NCI-H2107 (cell line): ENCODE measurements around the gene SH3GLB1.

Source experiments
- DNase-seq: peaks from one replicate; lab custom pipeline; 2025; lab: John Stamatoyannopoulos, UW

SH3GLB1 gene

DNA sequence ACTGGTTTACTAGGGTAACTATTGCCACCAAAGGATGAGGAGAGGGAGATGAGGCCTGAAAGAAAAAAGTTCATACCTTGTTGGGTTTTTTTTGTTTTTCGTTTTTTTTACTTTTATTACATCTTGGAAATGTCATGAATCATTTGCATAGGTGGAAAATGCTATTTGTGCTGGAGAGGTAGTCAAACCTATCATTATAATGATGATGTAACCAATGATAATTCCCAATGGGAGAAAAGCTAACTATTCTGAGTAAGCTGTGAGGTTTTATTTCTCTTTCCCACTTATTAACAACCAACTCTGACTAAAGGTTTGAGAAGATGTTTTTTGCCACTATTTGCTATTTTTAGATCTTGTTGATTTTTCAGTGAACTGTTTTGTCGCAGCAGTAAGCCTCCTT lies 29.0 kb downstream of the SH3GLB1 start:
- no peak for DNase-seq

DNA sequence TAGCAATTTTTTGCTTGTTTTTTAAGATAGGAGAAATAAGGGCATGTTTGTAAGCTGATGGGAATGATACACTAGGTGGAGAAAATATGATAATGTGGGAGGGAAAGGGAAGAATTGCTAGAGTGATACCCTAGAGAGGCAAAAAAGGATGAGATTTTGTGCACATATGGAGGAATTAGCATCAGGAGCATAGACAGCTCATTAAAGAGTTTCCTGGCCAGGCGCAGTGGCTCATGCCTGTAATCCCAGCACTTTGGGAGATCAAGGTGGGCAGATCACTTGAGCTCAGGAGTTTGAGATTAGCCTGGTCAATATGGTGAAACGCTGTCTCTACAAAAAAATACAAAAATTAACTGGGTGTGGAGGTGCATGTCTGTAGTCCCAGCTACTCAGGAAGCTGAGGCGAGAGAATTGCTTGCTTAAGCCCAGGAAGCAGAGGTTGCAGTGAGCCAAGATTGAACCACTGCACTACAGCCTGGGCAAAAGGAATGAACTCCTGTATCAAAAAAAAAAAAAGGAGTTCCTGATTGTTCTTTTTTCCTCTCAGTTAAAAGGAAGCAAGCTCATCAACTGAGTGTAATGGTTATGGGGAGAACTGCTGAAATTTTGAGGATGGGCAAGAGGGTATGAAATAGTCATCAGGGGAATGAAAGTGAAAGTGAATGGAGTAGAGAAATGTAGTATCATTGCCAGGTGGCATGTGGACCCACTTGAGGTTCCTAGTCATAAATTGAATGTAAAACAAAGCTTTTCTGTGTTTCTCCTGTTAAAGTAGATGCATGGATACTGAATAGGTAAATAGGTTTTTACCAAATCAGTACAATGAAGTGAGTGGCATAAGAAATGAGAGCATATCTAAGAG lies 35.5 kb downstream of the SH3GLB1 start:
- DNase-seq = no peak

DNA sequence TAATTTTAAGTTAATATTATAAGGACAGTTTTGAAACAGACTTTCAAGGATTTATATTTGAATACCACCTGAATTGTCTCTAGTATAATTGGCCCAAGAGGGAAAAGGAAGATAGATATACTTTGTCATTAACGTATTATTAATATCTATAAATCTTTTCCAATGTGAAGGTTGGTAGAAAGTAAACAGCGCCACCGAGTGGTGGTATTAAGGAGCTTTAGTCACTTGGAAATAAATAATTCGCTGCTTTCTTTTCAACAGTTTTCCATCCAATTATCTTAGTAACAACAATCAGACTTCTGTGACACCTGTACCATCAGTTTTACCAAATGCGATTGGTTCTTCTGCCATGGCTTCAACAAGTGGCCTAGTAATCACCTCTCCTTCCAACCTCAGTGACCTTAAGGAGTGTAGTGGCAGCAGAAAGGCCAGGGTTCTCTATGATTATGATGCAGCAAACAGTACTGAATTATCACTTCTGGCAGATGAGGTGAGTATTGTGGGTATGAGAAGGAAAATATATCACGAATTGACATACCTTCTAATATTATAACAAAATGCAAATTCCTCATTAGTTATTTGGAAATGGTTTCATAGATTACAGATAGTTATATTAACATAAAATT lies 37.7 kb downstream of the SH3GLB1 start:
- DNase-seq = no peak

DNA sequence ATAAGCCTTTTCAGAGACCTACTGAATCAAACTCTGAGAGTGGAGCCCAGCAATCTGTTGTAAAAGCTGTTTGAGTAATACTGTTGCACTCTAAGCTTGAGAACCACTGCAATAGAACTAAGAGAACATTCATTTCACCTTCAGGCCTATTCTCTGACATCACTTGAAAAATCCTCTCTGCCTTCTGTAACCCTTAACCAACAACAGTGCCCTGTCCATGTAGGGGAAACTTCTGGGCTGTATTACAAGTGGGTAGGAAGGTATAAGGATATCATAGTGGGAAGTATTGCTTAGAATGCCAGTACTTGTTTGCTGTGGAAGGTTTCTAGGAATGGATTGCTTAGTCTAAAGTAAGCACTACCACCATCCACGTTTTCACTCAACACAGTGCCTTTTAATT lies 42.9 kb downstream of the SH3GLB1 start:
- DNase-seq = no peak

DNA sequence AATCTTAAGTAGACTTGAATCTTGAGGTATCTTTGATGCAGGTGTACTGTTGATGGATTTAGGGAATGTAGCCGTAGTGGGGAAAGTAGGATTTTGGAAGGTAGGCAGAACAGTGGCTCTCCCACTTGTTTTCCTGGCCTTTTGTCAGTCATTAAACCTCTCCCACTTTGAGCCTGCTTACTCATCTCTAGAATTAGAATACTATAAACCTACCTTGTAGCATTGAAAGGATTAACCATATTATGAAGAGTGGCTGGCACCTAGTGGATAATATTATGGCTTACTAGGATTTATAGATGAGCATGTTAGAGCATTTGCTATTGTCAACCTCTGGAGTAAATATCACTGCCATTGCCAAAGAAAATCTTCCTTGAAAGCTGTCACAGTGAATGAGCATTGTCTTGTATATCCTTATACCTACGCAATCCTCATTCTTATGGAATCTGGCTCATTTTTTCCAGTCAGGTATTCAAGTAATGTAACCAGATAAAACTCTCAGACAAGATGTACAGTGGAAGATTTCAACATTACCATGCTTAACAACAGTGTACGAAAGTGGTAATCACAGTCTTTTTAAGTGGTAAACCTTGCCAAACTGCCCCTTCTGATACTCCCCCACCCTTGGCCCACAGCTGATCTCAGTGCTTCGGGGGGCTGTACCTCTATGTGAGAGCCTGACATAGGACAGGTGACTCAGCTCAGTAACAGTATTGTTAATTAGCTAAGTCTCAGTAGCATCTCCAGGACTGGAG lies 44.4 kb downstream of the SH3GLB1 start:
- DNase-seq = no peak

DNA sequence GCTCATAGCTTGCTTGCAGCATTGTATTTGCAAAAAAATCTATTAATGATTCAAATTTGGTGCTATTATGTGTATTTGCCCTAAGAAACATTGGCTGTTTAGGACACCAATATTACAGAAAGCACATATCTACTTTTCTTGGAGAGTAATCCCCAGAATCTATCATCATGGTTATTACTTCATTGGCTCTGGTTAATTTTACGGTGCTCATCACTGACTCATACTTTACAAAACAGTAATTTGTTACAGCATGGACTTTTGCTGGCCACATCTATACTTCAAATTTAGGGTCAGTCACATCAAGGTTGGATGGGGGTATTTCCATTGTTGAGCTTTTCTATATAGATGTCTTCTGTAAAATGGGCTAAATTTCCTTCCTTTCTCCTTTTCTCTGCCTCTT lies 45.7 kb downstream of the SH3GLB1 start:
- no peak for DNase-seq

DNA sequence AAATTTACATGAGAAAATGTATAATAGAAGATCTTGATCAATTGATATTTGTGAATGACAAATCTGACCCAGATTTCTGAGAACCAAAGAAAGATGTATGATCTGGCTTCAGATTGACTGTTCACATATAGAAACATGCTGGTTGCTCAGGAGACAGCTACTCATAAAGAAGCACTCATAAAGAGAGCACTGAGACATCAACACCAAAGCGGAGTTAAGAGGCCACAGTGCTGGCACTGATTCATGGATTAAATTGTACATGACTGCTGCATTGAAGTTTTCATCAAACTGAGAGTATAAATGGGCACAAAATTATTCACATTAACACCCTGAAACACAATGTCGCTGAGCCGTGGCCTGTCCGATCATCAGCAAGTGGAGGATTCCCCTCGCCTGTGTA lies 46.2 kb downstream of the SH3GLB1 start:
- DNase-seq = no peak

DNA sequence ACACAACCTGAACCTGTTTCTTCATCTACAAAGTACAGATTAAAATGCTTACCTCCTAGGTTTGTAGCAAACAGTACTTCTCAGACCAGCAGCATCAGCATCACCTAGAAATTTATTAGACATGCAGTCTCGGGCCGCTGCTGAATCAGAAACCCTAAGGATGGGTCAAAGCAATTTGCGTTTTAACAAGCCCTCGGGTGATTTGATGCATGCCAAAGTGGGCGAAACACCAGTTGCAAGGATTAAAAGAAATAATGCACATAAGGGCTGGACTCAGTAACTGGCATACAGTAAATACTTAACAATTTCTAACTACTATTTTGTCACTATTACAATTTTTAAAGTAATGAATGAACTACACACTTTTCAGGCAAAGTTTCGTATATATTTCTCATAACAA lies 47.5 kb downstream of the SH3GLB1 start:
- no peak for DNase-seq

DNA sequence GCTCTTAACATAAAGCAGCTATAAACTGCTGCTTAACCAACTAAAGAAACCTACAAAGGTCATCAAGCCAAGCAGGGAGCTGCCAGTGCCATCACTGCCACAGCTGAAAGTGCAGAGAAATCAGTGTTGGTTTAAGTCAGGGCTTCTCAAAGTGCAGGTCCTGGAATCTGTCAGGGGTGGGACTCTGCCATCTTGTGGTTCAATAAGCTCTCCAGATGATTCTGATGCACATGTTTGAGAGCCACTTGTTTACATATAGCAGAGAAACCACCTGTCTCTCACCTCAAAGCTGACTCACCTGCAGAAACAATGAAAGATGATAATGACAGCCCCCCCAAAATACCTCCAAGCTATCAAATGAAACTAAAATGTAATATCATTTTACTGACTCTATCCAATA lies 49.3 kb downstream of the SH3GLB1 start:
- DNase-seq = no peak

DNA sequence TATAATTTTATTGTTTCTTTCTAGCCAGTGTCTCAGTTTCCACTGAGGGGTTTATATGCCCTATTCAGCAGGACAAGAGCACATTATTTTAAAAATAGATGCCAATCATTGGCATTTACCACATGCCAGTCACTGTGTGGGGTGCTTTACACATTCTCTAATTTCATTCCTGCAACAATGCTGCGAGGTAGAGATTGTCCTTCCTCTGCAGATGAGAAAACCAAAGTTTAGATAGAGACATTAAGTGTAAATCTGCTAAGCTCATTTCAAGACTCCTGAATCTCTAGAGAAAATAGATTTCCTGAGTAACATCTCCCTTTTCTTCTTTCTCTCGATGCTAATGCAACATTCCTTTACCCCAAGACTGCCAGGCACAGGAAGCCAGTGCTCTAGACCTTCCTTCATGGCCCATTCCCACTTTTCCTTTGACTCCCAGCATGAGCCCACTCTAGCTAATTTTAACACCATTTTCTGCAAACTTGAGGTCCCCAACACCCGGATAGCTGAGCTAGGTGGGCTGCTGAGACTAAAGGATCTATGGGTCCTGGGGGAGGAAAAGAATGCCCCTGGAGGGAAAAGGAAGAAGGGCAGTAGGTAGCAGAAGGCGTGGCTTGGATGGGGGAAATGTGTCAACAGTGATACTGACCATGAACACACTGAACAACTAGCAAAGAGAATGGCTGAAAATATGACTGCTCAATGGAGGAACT lies 50.0 kb downstream of the SH3GLB1 start:
- DNase-seq = no peak

DNA sequence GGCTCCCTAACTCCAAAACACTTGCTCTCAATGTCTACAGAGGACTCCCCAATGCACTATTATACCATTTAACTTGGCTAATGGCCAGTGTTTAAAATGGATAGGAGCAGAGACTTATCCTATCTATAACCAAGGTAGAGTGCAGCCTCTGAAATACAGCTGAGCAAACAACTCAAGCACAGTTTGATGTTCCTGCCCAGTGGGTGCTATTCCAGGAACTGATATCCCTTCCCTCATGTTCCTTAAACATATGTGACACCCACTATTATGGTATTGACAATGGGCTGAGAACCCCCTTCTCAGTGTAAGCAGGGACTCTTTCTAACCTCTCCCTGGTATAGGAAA lies 51.7 kb downstream of the SH3GLB1 start:
- DNase-seq = peak; percentile 76

DNA sequence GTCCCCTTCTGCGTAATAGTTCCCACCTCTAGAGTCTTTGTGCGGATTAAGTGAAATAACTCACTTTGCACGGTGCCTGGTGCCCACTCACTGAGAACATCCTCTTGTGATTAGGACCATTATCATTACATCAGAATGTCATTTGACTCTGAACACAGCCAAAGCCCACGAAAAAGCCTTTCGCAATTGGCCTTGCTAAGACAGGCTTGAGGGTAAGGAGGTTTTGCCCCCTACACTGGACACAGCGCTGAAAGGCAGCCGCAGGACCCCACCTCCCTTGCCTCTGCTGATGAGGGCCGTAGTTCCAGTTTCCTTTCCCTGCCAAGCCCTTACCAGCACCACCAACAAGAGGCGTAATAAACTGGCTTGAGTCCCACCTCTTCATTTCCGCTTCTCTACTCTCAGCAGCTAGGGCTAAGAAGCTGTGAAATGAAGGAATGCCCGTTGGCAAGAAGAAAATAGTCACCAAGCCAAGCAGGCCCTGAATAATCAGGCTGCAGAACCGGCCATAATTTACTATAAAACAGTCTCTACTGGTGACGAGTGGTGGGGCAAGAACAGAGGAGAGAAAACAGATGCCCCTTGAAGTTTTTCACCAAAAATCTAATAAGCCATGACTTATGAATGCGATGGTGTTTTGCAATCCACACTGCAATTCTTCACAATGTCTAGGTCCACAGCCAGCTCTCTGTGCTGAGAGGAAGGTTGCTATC lies 53.1 kb downstream of the SH3GLB1 start:
- no peak for DNase-seq

DNA sequence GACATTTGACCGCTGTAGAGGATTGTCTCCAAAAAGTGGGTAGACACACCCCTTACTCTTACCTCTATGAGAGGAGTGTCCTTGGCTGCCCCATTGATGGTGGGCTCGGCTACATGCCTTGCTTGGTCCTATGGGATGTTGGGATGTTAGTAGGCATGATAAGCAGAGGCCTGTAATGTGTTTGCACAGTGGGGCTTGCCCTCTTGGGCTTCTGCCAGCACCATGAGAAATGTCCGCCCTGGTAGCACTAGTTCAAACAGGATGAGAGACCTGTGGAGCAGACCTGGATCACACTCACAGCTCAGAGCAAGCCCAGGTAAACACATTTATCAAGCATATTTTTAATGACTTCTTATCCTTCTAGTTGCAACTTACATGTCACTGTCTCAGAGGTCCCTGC lies 54.2 kb downstream of the SH3GLB1 start:
- DNase-seq = no peak

DNA sequence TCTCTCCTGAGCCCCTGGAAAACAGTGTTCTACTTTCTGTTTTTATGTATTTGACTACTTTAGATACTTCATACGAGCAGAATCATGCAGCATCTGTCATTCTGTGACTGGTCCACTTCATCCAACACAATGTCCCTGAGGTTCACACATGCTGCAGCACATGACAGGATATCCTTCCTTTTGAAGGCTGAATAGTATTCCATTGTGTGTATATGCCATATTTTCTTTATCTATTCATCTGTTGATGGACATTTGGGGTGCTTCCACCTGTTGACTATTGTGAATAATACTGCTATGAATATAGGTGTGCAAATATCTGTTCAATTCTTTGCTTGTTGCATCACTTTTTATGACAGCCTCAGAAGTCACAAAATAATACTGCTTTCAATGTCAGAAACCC lies 55.8 kb downstream of the SH3GLB1 start:
- DNase-seq = no peak

DNA sequence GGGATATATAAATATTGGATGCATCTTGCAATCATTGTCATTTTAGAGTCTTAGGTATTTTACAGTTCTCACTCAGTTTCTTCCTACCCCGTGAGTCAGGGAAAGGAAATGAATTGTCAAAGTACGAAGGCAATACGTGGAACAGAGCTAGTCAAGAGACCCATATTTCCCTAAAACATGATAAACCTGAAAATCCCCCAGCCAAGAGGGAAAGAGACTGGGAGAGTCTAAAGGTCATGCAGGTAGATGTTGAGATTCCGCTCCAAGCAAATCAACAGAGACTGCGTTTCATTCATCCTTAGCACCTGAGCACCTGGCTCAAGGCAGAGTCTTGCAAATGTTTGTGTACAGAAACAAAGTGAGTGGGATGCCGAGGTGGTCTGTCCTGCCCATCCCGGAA lies 58.0 kb downstream of the SH3GLB1 start:
- DNase-seq = no peak

DNA sequence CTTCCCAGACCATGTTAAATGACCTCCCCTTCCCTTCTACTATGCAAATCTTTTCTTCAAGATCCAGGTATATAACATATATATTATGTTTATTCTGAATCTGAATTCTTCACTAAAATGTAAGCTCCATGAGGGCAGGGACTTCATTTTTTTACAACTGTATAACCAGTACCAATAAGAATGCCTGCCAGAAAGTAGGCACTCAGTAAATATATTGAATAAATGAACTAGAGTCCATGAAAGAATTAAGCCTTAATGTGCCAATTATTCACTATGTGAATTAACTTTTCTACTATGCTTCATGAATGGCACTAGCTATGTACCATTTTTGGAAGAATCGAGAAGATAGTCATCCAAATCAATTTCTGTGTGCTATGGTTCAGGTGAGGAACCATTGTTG lies 60.1 kb downstream of the SH3GLB1 start:
- no peak for DNase-seq

DNA sequence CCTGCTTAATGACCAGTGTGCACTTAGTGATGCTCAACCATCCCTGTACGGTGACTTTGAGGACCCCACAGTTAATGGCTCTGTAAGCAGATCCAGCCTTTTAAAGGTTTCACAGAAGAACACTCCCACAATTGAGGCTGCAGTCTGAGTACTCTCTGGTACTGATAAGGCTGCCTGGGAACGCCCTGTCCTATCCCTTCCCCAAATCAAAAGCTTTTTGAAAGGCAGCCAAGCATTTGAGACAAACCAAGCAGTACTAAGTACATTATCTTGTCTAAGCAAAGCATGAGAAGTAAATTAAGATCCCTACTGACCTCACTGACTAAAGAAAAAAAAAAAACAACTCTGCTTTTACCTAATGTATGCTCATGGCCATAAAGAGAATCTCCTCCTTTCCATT lies 60.7 kb downstream of the SH3GLB1 start:
- no peak for DNase-seq

DNA sequence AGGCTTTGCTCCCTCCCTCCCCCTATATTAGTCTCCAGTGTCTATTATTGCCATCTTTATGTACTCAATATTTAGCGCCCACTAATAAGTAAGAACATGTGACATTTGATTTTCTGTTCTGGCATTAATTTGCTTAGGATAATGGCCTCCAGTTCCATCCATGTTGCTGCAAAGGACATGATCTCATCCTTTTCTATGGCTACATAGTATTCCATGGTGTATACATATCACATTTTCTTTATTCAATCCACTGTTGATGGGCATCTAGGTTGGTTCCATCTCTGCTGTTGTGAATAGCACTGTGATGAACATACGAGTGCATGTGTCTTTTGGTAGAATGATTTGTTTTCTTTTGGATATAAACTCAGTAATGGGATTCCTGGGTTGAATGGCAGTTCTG lies 61.3 kb downstream of the SH3GLB1 start:
- DNase-seq = no peak

DNA sequence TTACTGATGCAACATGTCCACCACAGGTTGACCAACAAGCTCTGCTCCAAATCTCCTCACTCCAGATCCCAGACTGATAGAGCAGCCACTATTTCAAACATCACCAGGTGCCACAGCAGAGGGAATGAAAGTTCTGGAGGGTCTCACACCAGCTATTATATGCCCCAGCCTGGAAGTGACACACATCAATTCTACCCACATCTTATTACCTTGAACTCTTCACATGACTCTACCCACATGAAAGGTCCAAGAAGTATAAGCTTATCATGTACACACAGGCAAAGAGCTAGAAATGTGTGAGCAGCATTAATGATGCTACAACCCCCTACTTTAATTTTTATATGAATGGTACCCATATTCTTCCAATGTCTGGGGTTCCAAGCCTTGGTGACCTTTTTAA lies 64.2 kb downstream of the SH3GLB1 start:
- DNase-seq = no peak

DNA sequence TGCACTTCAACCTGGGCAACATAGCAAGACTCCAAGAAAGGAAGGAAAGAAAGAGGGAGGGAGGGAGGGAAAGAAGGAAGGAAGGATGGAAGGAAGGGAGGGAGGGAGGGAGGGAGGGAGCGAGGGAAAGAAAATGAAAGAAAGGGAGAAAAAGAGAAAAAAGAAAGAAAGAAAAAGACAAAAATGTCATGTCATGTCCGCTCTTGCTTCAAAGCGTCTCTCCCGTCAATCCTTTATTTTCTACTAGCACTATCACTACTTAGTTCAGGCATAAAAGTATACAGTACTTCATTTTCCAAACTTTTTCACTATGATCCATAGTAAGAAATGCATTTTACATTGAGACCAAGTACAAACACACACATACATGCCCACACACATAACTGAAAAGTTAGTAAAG lies 64.7 kb downstream of the SH3GLB1 start:
- no peak for DNase-seq

DNA sequence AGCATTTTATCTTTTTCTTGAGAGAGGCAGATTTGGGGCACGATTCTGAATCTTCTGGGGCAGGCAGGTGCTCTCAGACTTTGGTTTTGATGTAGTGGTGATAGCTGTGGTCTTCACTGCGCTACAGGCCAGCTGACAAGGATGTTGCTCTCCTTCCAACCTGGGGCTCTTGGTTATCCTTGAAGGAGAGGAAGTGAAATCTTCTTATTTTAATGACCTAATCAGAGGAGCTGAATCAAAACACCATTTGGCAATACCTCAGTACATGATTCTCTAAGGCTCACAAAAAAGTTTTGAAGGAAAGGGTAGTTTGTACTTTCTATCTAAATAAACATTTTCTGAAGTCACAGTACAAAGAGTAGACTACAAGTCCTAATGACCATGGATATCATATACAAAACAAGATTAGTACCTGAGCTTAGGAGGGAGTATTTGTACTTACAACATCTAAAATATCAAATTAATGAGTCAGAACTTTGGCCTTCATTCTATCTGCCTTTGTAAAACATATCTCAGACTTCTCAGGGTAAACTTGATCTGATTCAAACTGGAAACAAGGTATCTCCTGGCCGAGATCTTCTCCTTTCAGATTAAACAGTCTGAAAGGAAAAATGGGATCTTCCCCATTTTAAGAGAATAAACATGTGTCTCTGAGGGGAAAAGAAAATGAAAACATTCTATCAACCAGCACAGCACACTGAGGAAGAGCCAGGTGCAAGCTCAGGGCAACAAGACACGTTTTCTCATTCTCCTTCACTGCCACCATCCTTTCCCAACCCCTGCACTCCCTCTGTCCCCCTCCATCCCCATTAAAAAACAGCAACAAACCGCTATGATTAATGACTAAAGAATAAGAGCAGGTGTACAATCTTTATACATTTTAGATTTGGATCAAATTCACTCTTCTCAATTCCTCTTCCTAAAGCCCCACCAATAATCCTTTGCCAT lies 69.2 kb downstream of the SH3GLB1 start:
- DNase-seq = no peak
